ENCODE data around the gene BBX.

BBX gene

GRCh38 chr3:107579371-107579770 lies 56.6 kb downstream of the BBX start:
- Histone ChIP-seq H3K9me3 (replicated peaks in 1 of 2; ENCODE audit: control insufficient read depth in 2 of 2, insufficient read depth in 1 of 2, low read depth in 1 of 2, low read length in 2 of 2) (no peaks in the 10 kb centered on the region), H3K9ac (ENCODE audit: low read depth, low read length, poor library complexity) (no peak overlapping the region), H3K4me3 (ENCODE audit: low read length in 2 of 2) (no peak overlapping the region), H3K4me2 (ENCODE audit: insufficient read depth, low read length, poor library complexity, severe bottlenecking) (no peak overlapping the region), H4K8ac (ENCODE audit: low read depth, low read length) (no peak overlapping the region), H4K91ac (ENCODE audit: low read depth, low read length, poor library complexity) (no peak overlapping the region), H3K23ac (ENCODE audit: low read depth, low read length, poor library complexity) (no peak overlapping the region), H3K14ac (ENCODE audit: low read length) (no peak overlapping the region), H3K79me1 (ENCODE audit: low read depth, low read length) (no peaks in the 10 kb centered on the region), H3K18ac (ENCODE audit: low read length) (no peak overlapping the region), H2BK12ac (ENCODE audit: low read length) (no peak overlapping the region), H2BK120ac (ENCODE audit: low read depth, low read length) (no peak overlapping the region), H2BK5ac (ENCODE audit: low read length) (no peak overlapping the region), H2BK15ac (ENCODE audit: low read length) (no peak overlapping the region), H3K36me3 (replicated peaks in 1 of 2; ENCODE audit: control insufficient read depth in 2 of 2, insufficient read depth in 2 of 2, low read length in 2 of 2) (peaks cover 0 to 5% of the 10 kb centered on the region in 2 donors), H3K27ac (replicated peaks; ENCODE audit: low read length) (peak overlapping the region; percentile 2), H2AK5ac (ENCODE audit: low read depth, low read length) (no peak overlapping the region), H2AFZ (ENCODE audit: low read length) (no peak overlapping the region), H3K27me3 (ENCODE audit: control insufficient read depth in 3 of 3, insufficient read depth in 3 of 3, low read depth in 1 of 3, low read length in 3 of 3) (no peaks in the 10 kb centered on the region), H3K4me1 (ENCODE audit: control insufficient read depth in 2 of 2, insufficient read depth in 1 of 2, low read depth in 1 of 2, low read length in 2 of 2) (peaks cover 2 to 4% of the 10 kb centered on the region in 2 donors), H3K4ac (ENCODE audit: low read length) (no peak overlapping the region)
- no CpG with 5 or more reads among the region's 4 CpGs for WGBS, 2 donors (ENCODE audit: extremely low coverage in 2 of 2, insufficient read length in 2 of 2, insufficient replicate concordance in 1 of 2)
- no peak for DNase-seq (ENCODE audit: low spot score)

- H3K14ac ChIP-seq (ENCODE audit: low read length) = no peak overlapping the region
- H3K4me3 ChIP-seq (ENCODE audit: low read length in 2 of 2) = no peak overlapping the region
- H2BK12ac ChIP-seq (ENCODE audit: low read length) = no peak overlapping the region
- H3K27me3 ChIP-seq (ENCODE audit: control insufficient read depth in 3 of 3, insufficient read depth in 3 of 3, low read depth in 1 of 3, low read length in 3 of 3) = no peaks in the 10 kb centered on the region
- no peak overlapping the region for H2AK5ac ChIP-seq (ENCODE audit: low read depth, low read length)
- peaks cover 0 to 2% of the 10 kb centered on the region in 2 donors for H3K9me3 ChIP-seq (replicated peaks in 1 of 2; ENCODE audit: control insufficient read depth in 2 of 2, insufficient read depth in 1 of 2, low read depth in 1 of 2, low read length in 2 of 2)
- no peak overlapping the region for H3K23ac ChIP-seq (ENCODE audit: low read depth, low read length, poor library complexity)
- no peak overlapping the region for H3K9ac ChIP-seq (ENCODE audit: low read depth, low read length, poor library complexity)
- no peak overlapping the region for H3K27ac ChIP-seq (replicated peaks; ENCODE audit: low read length)
- no peak overlapping the region for H2BK15ac ChIP-seq (ENCODE audit: low read length)
- no peak overlapping the region for H2BK120ac ChIP-seq (ENCODE audit: low read depth, low read length)
- peaks cover 3 to 5% of the 10 kb centered on the region in 2 donors for H3K36me3 ChIP-seq (replicated peaks in 1 of 2; ENCODE audit: control insufficient read depth in 2 of 2, insufficient read depth in 2 of 2, low read length in 2 of 2)
- H3K4me2 ChIP-seq (ENCODE audit: insufficient read depth, low read length, poor library complexity, severe bottlenecking) = no peak overlapping the region
- H3K79me1 ChIP-seq (ENCODE audit: low read depth, low read length) = no peaks in the 10 kb centered on the region
- no peak overlapping the region for H4K91ac ChIP-seq (ENCODE audit: low read depth, low read length, poor library complexity)
- H2BK5ac ChIP-seq (ENCODE audit: low read length) = no peak overlapping the region
- H2AFZ ChIP-seq (ENCODE audit: low read length) = no peak overlapping the region
- no CpG with 5 or more reads among the region's 1 CpG for WGBS, 2 donors (ENCODE audit: extremely low coverage in 2 of 2, insufficient read length in 2 of 2, insufficient replicate concordance in 1 of 2)
- H3K18ac ChIP-seq (ENCODE audit: low read length) = no peak overlapping the region
- no peak overlapping the region for H3K4ac ChIP-seq (ENCODE audit: low read length)
- H3K4me1 ChIP-seq (ENCODE audit: control insufficient read depth in 2 of 2, insufficient read depth in 1 of 2, low read depth in 1 of 2, low read length in 2 of 2) = peaks cover 2 to 4% of the 10 kb centered on the region in 2 donors
- no peak for DNase-seq (ENCODE audit: low spot score)
- no peak overlapping the region for H4K8ac ChIP-seq (ENCODE audit: low read depth, low read length)
Observed at GRCh38 chr3:107581230-107581629, 58.5 kb downstream of the BBX start.

GRCh38 chr3:107588217-107588616 lies 65.5 kb downstream of the BBX start:
- H3K23ac ChIP-seq (ENCODE audit: low read depth, low read length, poor library complexity) = no peak overlapping the region
- H4K8ac ChIP-seq (ENCODE audit: low read depth, low read length) = no peak overlapping the region
- no peak overlapping the region for H3K4ac ChIP-seq (ENCODE audit: low read length)
- H3K9ac ChIP-seq (ENCODE audit: low read depth, low read length, poor library complexity) = no peak overlapping the region
- no peak overlapping the region for H3K4me2 ChIP-seq (ENCODE audit: insufficient read depth, low read length, poor library complexity, severe bottlenecking)
- no peak overlapping the region for H3K14ac ChIP-seq (ENCODE audit: low read length)
- H3K18ac ChIP-seq (ENCODE audit: low read length) = no peak overlapping the region
- no peak for DNase-seq (ENCODE audit: low spot score)
- no peaks in the 10 kb centered on the region for H3K79me1 ChIP-seq (ENCODE audit: low read depth, low read length)
- H2AK5ac ChIP-seq (ENCODE audit: low read depth, low read length) = no peak overlapping the region
- H4K91ac ChIP-seq (ENCODE audit: low read depth, low read length, poor library complexity) = no peak overlapping the region
- H2AFZ ChIP-seq (ENCODE audit: low read length) = no peak overlapping the region
- no CpG with 5 or more reads among the region's 1 CpG for WGBS, 2 donors (ENCODE audit: extremely low coverage in 2 of 2, insufficient read length in 2 of 2, insufficient replicate concordance in 1 of 2)
- no peak overlapping the region for H3K4me3 ChIP-seq (ENCODE audit: low read length in 2 of 2)
- no peak overlapping the region for H2BK5ac ChIP-seq (ENCODE audit: low read length)
- peaks cover 0 to 2% of the 10 kb centered on the region in 2 donors for H3K9me3 ChIP-seq (replicated peaks in 1 of 2; ENCODE audit: control insufficient read depth in 2 of 2, insufficient read depth in 1 of 2, low read depth in 1 of 2, low read length in 2 of 2)
- no peak overlapping the region for H2BK15ac ChIP-seq (ENCODE audit: low read length)
- peaks cover 0 to 3% of the 10 kb centered on the region in 2 donors for H3K36me3 ChIP-seq (replicated peaks in 1 of 2; ENCODE audit: control insufficient read depth in 2 of 2, insufficient read depth in 2 of 2, low read length in 2 of 2)
- no peak overlapping the region for H2BK12ac ChIP-seq (ENCODE audit: low read length)
- H2BK120ac ChIP-seq (ENCODE audit: low read depth, low read length) = no peak overlapping the region
- no peaks in the 10 kb centered on the region for H3K27me3 ChIP-seq (ENCODE audit: control insufficient read depth in 3 of 3, insufficient read depth in 3 of 3, low read depth in 1 of 3, low read length in 3 of 3)
- no peak overlapping the region for H3K27ac ChIP-seq (replicated peaks; ENCODE audit: low read length)
- peaks cover 0 to 2% of the 10 kb centered on the region in 2 donors for H3K4me1 ChIP-seq (ENCODE audit: control insufficient read depth in 2 of 2, insufficient read depth in 1 of 2, low read depth in 1 of 2, low read length in 2 of 2)

GRCh38 chr3:107589454-107589853 lies 66.7 kb downstream of the BBX start:
- Histone ChIP-seq H2BK5ac (ENCODE audit: low read length) (no peak overlapping the region), H2BK120ac (ENCODE audit: low read depth, low read length) (no peak overlapping the region), H3K4me1 (ENCODE audit: control insufficient read depth in 2 of 2, insufficient read depth in 1 of 2, low read depth in 1 of 2, low read length in 2 of 2) (peaks cover 4 to 6% of the 10 kb centered on the region in 2 donors), H2AK5ac (ENCODE audit: low read depth, low read length) (no peak overlapping the region), H3K14ac (ENCODE audit: low read length) (no peak overlapping the region), H3K79me1 (ENCODE audit: low read depth, low read length) (no peaks in the 10 kb centered on the region), H3K18ac (ENCODE audit: low read length) (no peak overlapping the region), H3K9me3 (replicated peaks in 1 of 2; ENCODE audit: control insufficient read depth in 2 of 2, insufficient read depth in 1 of 2, low read depth in 1 of 2, low read length in 2 of 2) (peaks cover 0 to 2% of the 10 kb centered on the region in 2 donors), H3K9ac (ENCODE audit: low read depth, low read length, poor library complexity) (no peak overlapping the region), H3K27me3 (ENCODE audit: control insufficient read depth in 3 of 3, insufficient read depth in 3 of 3, low read depth in 1 of 3, low read length in 3 of 3) (no peaks in the 10 kb centered on the region), H4K91ac (ENCODE audit: low read depth, low read length, poor library complexity) (no peak overlapping the region), H2AFZ (ENCODE audit: low read length) (no peak overlapping the region), H3K4me3 (ENCODE audit: low read length in 2 of 2) (no peak overlapping the region), H2BK12ac (ENCODE audit: low read length) (no peak overlapping the region), H2BK15ac (ENCODE audit: low read length) (no peak overlapping the region), H3K4me2 (ENCODE audit: insufficient read depth, low read length, poor library complexity, severe bottlenecking) (no peak overlapping the region), H3K4ac (ENCODE audit: low read length) (no peak overlapping the region), H4K8ac (ENCODE audit: low read depth, low read length) (no peak overlapping the region), H3K27ac (replicated peaks; ENCODE audit: low read length) (no peak overlapping the region), H3K23ac (ENCODE audit: low read depth, low read length, poor library complexity) (no peak overlapping the region), H3K36me3 (replicated peaks in 1 of 2; ENCODE audit: control insufficient read depth in 2 of 2, insufficient read depth in 2 of 2, low read length in 2 of 2) (peaks cover 0 to 3% of the 10 kb centered on the region in 2 donors)
- no peak for DNase-seq (ENCODE audit: low spot score)
- WGBS, 2 donors (ENCODE audit: extremely low coverage in 2 of 2, insufficient read length in 2 of 2, insufficient replicate concordance in 1 of 2) = no CpG with 5 or more reads among the region's 1 CpG
